ENCODE data around the gene CSRNP3.

GRCh38 chr2:165494573-165494972, 25.1 kb downstream of the CSRNP3 start:
- TF ChIP-seq CTCF (IDR thresholded peaks at IDR 0.05) = no peak
- TF ChIP-seq POLR2A (IDR thresholded peaks at IDR 0.05) = no peak
